GM23338 (cell line): ENCODE results near the gene TRIM28.

Source experiments
- CREB1 ChIP-seq: fragments of 250-450 bp; sonication (Bioruptor Pico); IDR thresholded peaks from 2 replicates; pipeline ENCODE4 v1.5.0; 2020; ENCODE audit warnings: low read depth, mild to moderate bottlenecking, moderate library complexity
- EZH2 ChIP-seq: fragments of 200-600 bp; sonication (generic); IDR thresholded peaks from one replicate; pipeline ENCODE4 v1.8.0; 2017; ENCODE audit warnings: antibody characterized with exemption, mild to moderate bottlenecking, low read depth; ENCODE audit not compliant: unreplicated experiment
- EZH2phosphoT487 ChIP-seq: fragments of 200-600 bp; sonication (generic); IDR thresholded peaks from one replicate; pipeline ENCODE4 v1.8.1; 2018; ENCODE audit warnings: antibody characterized with exemption; ENCODE audit not compliant: unreplicated experiment
- JUNB ChIP-seq: IDR thresholded peaks from one replicate; pipeline ENCODE4 v1.6.1; 2016; ENCODE audit warnings: antibody characterized with exemption; ENCODE audit not compliant: unreplicated experiment
- POLR2AphosphoS5 ChIP-seq: IDR thresholded peaks from 2 replicates; pipeline ENCODE4 v1.6.1; 2016; ENCODE audit warnings: antibody characterized with exemption, low read depth
- STAT1 ChIP-seq: IDR thresholded peaks from one replicate; pipeline ENCODE4 v1.6.1; 2016; ENCODE audit warnings: antibody characterized with exemption; ENCODE audit not compliant: unreplicated experiment
- ZNF114 ChIP-seq: fragments of 250-450 bp; sonication (Bioruptor Pico); IDR thresholded peaks from 2 replicates; pipeline ENCODE4 v1.5.0; 2020; ENCODE audit warnings: mild to moderate bottlenecking, moderate library complexity
- ZNF331 ChIP-seq: fragments of 250-450 bp; sonication (Bioruptor Pico); IDR thresholded peaks from 2 replicates; pipeline ENCODE4 v1.5.0; 2020; ENCODE audit warnings: low read depth, mild to moderate bottlenecking, moderate library complexity
- TF ChIP-seq, protein P1 (sequence below), 2 experiments: fragments of 200-600 bp in 1 of 2; sonication (generic) in 1 of 2; conservative IDR thresholded peaks; 2 replicates each; pipeline versions ENCODE4 v1.5.1 to v1.6.1; 2016 to 2017; ENCODE audit warnings: antibody characterized with exemption in 2 of 2, low read depth in 2 of 2, mild to moderate bottlenecking in 2 of 2, moderate library complexity in 1 of 2
- TF ChIP-seq, protein P2 (sequence below): IDR thresholded peaks from one replicate; pipeline ENCODE4 v1.6.1; 2018; ENCODE audit warnings: antibody characterized with exemption; ENCODE audit not compliant: unreplicated experiment

DNA sequence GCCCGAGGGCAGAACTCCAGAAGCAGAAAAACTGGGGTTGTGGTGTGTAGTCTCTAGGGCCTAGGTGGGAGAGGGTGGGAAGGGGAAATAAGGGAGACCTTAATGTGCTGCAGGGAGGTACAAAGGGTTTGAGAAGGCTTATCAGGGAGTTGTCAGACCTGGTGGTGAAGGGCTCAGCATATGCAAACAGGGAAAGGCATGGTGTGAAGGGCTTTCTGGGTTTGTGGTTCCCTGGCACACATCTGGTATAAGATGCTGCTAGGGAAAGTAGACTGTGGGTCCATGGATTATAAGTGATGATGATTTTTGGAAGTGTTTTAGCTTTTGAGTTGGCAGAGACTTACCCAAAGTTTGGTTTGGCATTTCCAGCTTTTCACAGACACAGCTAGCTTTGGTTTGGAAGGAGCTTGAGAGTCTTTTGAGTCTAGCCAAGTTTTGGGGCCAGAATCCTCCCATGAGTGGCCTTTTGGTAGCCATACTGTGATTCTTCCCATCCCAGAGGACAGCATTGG lies 2.2 kb downstream of the TRIM28 start:
- TF ChIP-seq, protein P1, sequence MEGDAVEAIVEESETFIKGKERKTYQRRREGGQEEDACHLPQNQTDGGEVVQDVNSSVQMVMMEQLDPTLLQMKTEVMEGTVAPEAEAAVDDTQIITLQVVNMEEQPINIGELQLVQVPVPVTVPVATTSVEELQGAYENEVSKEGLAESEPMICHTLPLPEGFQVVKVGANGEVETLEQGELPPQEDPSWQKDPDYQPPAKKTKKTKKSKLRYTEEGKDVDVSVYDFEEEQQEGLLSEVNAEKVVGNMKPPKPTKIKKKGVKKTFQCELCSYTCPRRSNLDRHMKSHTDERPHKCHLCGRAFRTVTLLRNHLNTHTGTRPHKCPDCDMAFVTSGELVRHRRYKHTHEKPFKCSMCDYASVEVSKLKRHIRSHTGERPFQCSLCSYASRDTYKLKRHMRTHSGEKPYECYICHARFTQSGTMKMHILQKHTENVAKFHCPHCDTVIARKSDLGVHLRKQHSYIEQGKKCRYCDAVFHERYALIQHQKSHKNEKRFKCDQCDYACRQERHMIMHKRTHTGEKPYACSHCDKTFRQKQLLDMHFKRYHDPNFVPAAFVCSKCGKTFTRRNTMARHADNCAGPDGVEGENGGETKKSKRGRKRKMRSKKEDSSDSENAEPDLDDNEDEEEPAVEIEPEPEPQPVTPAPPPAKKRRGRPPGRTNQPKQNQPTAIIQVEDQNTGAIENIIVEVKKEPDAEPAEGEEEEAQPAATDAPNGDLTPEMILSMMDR (conservative IDR thresholded peaks at IDR 0.05; ENCODE audit: low read depth in 2 of 2): no peak
- TF ChIP-seq POLR2AphosphoS5 (no peak), CREB1 (CRISPR knock-in tag) (no peak), EZH2 (no peak), ZNF114 (CRISPR knock-in tag) (no peak), EZH2phosphoT487 (no peak), ZNF331 (CRISPR knock-in tag) (no peak), JUNB (no peak), STAT1 (no peak)
- TF ChIP-seq, protein P2, sequence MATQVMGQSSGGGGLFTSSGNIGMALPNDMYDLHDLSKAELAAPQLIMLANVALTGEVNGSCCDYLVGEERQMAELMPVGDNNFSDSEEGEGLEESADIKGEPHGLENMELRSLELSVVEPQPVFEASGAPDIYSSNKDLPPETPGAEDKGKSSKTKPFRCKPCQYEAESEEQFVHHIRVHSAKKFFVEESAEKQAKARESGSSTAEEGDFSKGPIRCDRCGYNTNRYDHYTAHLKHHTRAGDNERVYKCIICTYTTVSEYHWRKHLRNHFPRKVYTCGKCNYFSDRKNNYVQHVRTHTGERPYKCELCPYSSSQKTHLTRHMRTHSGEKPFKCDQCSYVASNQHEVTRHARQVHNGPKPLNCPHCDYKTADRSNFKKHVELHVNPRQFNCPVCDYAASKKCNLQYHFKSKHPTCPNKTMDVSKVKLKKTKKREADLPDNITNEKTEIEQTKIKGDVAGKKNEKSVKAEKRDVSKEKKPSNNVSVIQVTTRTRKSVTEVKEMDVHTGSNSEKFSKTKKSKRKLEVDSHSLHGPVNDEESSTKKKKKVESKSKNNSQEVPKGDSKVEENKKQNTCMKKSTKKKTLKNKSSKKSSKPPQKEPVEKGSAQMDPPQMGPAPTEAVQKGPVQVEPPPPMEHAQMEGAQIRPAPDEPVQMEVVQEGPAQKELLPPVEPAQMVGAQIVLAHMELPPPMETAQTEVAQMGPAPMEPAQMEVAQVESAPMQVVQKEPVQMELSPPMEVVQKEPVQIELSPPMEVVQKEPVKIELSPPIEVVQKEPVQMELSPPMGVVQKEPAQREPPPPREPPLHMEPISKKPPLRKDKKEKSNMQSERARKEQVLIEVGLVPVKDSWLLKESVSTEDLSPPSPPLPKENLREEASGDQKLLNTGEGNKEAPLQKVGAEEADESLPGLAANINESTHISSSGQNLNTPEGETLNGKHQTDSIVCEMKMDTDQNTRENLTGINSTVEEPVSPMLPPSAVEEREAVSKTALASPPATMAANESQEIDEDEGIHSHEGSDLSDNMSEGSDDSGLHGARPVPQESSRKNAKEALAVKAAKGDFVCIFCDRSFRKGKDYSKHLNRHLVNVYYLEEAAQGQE: no peak
